GM19468 (cell line): ENCODE results near the gene FUBP1.
"Not testable (repeated sequence)": the region's sequence is repeated elsewhere in the genome, so short reads cannot be mapped to it uniquely, and the experiment has no call there.

ENCODE experiments used
- ATAC-seq: cut with Tn5 transposase; IDR thresholded peaks from one replicate; pipeline ENCODE4 v1.9.1; 2021; ENCODE audit warnings: mild to moderate bottlenecking, moderate library complexity, moderate number of reproducible peaks; ENCODE audit not compliant: unreplicated experiment; ENCODE audit errors: extremely low read depth

Gene FUBP1

GRCh38 chr1:77990629-77991204, 11.8 kb upstream of the FUBP1 start:
- no peak for ATAC-seq

DNA sequence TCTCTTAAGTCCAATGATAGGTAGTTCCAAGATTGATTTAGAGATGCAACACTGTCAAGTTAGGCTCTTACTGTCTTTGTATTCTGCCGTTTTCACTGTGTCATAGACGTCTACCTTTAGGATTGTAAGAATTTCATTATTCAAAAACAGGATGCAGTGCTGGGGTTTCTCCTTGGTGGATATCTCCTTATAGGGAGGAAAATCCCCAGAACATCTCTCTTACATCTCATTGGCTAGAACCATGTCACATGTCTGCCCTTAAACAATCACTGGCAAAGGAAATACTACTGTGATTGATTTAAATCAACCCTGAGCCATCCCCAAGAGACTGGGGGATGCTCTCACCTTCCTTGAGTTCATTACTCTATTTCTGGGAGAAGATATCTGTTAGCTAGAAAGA, 10.9 kb upstream of the FUBP1 start:
- no peak for ATAC-seq

- no peak for ATAC-seq
These were observed 9.0 kb upstream of the FUBP1 start for GRCh38 chr1:77987919-77988318.

- no peak for ATAC-seq
These were observed 7.9 kb upstream of the FUBP1 start for GRCh38 chr1:77986810-77987209.

DNA sequence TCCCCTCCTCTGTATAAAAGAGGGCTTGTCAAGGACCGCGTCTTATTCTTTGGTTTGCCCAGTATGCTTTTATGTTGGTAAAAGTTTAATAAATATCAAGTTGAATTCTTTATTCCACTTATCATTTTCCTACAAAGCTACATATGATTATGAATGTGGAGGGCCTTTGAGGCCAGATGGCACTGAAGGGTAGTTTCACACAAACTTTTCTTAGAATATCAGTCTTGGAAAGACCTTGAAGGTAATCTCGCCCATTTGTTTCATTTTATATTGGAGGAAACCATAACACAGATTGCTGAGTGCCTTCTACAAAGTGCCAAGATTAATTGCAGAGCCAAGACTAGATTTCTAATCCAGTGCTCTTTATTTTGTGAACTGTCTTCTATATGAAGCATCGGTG, 5.8 kb upstream of the FUBP1 start:
- no peak for ATAC-seq

DNA sequence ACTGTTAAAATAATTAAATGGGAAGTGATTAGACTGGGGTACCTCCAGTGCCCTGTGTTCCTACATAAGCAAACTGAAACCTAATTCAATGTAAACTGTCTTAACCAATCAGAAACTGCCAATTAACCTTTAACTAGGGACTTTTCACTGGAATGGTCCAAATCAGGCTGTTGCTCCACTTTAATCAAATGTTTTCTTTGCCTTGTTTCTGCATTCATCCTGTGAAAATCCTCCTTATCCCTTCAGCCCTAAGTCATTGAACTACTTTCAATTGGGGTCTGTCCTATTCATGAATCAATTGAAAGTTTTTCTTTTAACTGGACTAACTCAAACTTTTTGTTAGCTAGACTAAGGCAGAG, 5.1 kb upstream of the FUBP1 start:
- ATAC-seq: no peak

GRCh38 chr1:77983352-77983996, 4.6 kb upstream of the FUBP1 start:
- ATAC-seq: not testable (repeated sequence)

DNA sequence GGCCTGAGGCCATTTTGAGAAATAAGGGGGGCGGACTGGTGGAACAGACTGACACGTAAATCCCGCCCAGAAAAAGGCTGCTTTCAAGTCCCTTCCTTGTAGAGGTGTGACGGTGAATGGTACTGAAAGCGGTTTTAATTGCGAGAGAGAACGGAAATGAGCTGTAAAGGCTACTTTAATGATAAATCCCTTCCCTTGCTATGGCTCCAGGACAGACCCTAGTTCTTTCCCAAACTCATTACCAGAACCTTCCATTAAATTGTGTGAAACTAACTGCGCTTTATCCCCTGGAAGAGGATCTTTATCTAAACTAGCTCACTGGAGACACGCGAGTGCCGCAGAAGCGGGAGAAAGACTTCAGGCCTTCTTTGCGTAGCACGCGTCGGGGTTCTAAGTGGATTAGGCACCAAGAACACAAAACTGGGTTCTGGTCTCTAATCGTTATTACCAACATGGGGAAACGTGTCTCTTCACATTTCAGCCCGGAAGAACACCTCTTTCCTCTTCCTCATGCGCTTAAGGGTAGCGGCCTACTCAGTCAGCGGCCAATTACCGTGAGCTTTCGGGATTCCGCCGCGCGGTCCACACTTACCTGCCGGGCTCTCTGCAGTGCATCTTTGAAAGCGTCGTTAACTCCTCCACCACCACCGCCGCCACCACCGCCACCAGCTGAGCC, 441 bp downstream of the FUBP1 start:
- ATAC-seq: peak; percentile 80

DNA sequence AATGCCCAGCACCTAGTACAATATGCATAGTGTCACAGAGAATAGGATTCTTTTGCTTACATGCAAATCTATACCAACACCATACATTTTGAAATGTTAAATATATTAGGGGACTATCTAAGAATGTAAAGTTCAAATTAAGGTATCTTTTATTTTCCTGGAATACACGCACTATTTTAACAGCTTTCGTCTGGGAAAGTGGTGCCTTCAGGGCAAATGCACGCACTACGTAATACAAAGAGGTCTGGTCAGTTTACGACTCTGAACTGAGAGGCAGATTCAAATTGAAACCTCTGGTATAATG, 931 bp downstream of the FUBP1 start:
- ATAC-seq: no peak

DNA sequence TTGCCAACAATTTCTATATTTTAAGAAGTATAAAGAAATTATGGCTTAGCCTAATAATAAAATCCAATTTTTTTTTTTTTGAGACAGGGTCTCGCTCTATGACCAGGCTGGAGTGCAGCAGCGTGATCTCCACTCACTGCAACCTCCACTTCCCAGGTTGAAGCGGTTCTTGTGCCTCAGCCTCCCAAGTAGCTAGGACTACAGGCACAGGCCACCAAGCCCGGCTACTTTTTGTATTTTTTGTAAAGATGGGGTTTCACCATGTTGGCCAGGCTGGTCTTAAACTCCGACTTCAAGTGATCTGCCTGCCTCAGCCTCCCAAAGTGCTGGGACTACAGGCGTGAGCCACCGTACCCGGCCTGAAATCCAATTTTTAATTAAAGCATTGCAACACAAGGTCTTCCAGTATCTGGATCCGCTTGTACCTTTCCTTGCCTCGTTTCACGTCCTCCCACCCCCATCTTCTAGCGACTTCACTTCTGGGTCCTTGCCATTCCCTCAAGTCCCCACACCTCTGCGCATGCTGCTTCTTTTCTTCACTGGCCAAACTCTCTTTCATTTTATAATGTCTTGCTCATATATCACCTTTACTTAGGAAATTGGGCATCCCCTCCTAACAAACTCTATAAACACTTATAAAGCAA, 2.3 kb downstream of the FUBP1 start:
- no peak for ATAC-seq

DNA sequence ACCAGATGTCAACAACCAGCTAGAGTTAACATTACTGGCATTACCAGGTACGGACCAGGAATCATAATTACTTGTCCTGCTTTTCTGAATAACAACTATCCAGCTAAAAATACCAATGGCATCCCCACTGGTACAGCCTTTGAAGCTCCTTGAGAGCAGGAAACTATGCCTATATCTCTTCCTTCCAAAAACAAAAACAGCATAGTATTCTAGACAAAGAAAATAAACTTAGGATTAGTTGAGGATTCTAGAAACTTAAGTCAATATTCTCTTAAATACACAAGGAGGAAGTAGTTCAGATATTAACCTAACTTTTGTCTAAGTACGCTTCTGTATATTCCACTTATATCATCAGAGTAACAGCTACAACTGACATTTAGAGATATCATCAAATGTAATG, 3.0 kb downstream of the FUBP1 start:
- no peak for ATAC-seq

- ATAC-seq: no peak
These were observed 3.5 kb downstream of the FUBP1 start for GRCh38 chr1:77975386-77975785.

- ATAC-seq: no peak
These were observed 6.8 kb downstream of the FUBP1 start for GRCh38 chr1:77972080-77972479.

GRCh38 chr1:77970192-77970591, 8.7 kb downstream of the FUBP1 start:
- no peak for ATAC-seq

GRCh38 chr1:77966291-77966690, 12.6 kb downstream of the FUBP1 start:
- ATAC-seq: no peak

- no peak for ATAC-seq
These were observed 17.5 kb downstream of the FUBP1 start for GRCh38 chr1:77961392-77961791.

DNA sequence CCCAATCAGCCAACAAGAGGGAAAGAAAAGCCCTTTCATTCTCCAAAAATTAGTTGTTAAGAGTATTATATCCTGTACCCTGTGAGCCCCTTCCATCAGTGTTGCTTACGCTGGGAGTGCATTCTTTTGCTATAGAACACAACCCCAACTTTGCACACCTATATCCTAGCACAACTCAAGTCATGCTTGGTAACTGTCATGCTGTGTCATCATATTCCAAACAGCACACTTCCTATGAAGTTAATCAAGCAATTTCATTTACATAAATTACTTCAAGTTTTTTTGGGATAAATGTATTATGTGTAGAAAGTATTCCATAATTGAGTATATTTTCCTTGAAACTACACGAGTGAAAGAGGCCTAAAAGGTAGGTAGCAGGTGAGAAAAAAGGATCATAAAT, 20.0 kb downstream of the FUBP1 start:
- no peak for ATAC-seq

DNA sequence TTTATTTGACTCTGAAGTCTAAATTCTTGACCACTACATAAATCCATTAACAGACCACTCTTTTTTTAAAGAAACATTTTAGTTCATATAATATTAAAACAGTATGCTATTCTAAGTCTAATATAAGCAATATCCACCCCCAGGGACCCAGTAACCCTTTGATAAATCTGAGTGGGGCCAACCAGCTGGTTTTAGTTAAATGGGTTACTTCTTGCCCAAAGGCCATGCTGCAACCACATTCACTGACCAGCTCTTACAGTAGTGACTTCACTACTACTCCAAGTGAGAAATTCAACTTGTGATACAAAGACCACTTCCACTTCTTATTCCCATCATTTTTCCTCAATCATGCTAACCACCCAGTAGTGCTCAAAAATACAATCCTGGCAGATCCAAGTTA, 20.5 kb downstream of the FUBP1 start:
- ATAC-seq: no peak

DNA sequence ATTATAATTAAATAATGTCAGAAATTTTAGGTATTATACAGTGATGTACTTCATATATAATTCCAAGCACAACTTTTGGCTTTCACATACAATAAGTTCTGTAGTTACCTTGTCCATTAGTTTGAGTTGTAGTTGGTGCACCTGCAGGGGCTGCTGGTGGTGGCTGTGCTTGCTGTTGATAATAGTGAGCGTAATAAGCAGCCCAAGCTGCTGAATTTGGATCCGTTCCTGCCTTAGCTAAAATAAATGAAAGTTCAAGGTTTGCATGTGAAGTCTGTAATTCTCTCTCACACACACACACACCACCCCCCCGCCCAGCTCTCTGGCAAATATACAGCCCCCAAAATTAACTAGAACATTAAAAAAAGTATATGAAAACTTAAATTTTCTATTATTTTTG, 22.4 kb downstream of the FUBP1 start:
- ATAC-seq: no peak

DNA sequence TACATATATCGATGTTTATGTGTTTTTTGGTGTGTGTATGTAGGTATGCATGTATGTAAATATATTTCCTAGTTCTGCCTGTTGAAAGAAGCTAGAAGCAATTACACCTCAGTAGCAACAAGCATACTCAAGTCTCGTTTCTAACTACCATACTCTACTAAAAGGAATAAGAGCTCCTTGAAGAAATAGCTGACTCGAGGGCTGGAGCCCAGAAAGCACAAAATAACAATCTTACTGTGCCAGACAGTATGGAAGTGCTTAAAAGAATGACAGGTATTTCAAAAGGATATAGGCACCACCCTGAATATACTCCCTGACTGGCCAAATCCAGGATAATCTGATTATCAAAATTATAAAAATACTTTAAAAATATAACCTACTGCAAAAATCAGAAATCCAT, 23.2 kb downstream of the FUBP1 start:
- no peak for ATAC-seq

GRCh38 chr1:77954521-77954920, 24.4 kb downstream of the FUBP1 start:
- no peak for ATAC-seq

DNA sequence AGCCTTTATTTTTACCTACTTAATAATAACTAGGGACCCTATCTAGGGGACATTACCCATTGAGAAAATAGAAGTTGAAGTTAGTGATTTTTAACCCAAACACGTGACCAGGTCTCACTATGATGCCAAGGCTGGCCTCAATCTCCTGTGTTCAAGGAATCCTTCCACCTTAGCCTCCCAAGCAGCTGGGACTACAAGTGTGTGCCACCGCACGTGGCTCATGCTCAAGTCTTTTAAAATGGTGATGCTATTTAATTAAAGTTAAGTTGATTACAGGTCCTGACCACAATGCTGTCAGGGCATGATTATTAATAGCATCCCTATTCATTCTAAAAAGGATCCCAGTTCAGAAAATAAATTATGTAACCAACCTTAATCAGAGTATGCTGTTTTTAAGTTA, 25.0 kb downstream of the FUBP1 start:
- ATAC-seq: no peak
